Measurements from ENCODE around the gene ITGB1BP1. TPM values are rescaled to one million over a fixed set of nuclear protein-coding genes. Genes with fewer than 3 reads are reported as not detected.

The ITGB1BP1 gene
- total RNA-seq, 2 experiments from 2014 or later, result 54.0 to 102 TPM

DNA sequence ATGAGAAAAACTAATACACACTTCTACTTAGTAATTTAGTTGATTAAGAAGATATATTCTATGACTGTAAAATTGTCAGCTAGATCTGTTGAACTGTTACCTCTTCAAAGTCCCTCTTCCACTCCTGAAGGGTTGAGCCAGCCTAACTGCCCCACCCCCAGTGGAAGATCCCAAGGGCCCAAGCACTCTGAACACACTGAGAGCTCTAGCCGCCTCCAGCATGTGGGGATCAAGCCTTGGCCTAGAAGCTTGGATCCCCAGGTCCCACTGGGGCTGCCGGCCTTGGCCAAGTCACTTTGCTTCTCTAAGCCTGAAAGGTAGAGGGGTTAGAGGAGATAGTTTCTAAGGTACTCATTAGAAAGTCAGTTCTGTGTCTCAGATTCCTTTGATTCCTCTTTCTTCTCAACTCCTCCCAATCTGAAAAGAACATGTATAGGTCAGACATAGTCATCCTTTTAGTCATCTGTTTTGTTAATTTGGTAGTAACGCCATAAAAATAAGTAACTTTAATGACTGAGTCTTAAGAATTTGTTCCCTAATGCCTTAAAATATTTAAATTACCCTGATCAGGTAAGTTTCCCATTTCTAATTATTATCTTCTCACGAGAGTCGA lies 5.7 kb upstream of the ITGB1BP1 start:
- TF ChIP-seq CTCF (conservative IDR thresholded peaks at IDR 0.05; ENCODE audit: low read length) (no peak), EZH2phosphoT487 (IDR thresholded peaks at IDR 0.05; ENCODE audit: borderline replicate concordance, low read depth, low read length) (no peak)
- peaks cover 30% of the 10 kb centered on the region; the same call in 1 of the 2 replicates for H3K79me2 ChIP-seq (ENCODE audit: insufficient read depth, low read depth, low read length)
- no TSS peak for BruUV-seq (replicated peaks)
- CTCF ChIA-PET (ENCODE audit: unreplicated experiment), result no interaction called here
- no peak overlapping the region for H2AFZ ChIP-seq (ENCODE audit: low read length)
- POLR2A ChIA-PET, result interaction anchor here (0.6 kb wide), 3 partner anchors 121 to 1627 kb away, joined by 4 to 6 read pairs (median 4); no protein-coding TSS in a partner anchor
- H3K9me3 ChIP-seq (ENCODE audit: low read length), result no peaks in the 10 kb centered on the region
- no peaks in the 10 kb centered on the region for H3K9me2 ChIP-seq (ENCODE audit: insufficient read depth, low read length)
- no peak for DNase-seq (ENCODE audit: low spot score)
- H3K4me3 ChIP-seq (ENCODE audit: low read depth, low read length, poor library complexity, severe bottlenecking), result no peak overlapping the region
- no peak overlapping the region for H3K4me2 ChIP-seq (ENCODE audit: low read length)
- H4K20me1 ChIP-seq (ENCODE audit: insufficient read depth, low read length), result no peaks in the 10 kb centered on the region; the same call in 1 of the 2 replicates
- H3K27ac ChIP-seq (ENCODE audit: low read depth, low read length, poor library complexity, severe bottlenecking), result no peak overlapping the region
- intact Hi-C loops (cut with micrococcal nuclease; ENCODE audit: unreplicated experiment), result no loop called here
- H3K4me1 ChIP-seq (ENCODE audit: insufficient read depth, low read length, poor library complexity, severe bottlenecking), result peaks cover 17% of the 10 kb centered on the region
- H3K36me3 ChIP-seq (ENCODE audit: insufficient read depth, low read length), result peaks cover 74% of the 10 kb centered on the region

DNA sequence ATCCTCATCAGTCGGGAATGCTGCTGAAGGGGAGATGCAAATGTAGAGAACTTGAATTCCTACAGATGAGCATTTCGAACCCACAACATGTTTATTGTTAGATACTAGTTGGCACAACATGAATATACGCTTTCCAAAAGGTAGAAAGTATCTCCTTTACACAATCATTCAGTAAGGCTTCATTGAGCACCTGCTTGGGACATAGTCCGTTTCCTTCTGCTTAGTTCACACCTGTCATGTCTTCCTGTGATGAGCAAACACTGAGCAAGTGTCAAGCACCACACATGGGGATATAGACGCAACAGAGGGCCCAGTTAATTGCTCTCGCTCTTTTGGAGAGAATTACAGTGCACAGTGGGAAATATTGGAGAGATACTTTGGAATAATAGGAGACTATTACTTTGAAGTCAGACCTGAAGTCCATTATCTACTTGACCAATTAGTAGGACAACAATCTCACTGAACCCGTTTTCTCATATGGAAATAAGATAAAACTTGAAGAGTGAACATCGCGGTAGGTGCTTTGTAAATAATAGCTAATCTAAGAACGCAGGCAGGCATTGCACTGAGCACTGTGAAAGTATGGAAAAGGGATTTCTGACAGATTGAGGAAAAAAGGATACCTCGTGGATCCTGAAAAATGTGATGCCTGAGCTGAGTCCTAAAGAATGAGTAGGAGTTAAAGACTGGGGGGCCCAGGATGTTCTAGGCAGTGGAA lies 1.3 kb upstream of the ITGB1BP1 start:
- intact Hi-C loops (cut with micrococcal nuclease; ENCODE audit: unreplicated experiment), result loop anchor here (5.0 kb wide), 2 partner anchors 282 to 418 kb away; partner anchors contain the start of gene TAF1B
- H2AFZ ChIP-seq (ENCODE audit: low read length), result peak overlapping the region; percentile 53; the same call in 1 of the 2 replicates
- peaks cover 25% of the 10 kb centered on the region for H3K4me1 ChIP-seq (ENCODE audit: insufficient read depth, low read length, poor library complexity, severe bottlenecking)
- peaks cover 34% of the 10 kb centered on the region for H3K36me3 ChIP-seq (ENCODE audit: insufficient read depth, low read length)
- peak; percentile 66 for DNase-seq (ENCODE audit: low spot score)
- peaks cover 4% of the 10 kb centered on the region; the same call in 1 of the 2 replicates for H4K20me1 ChIP-seq (ENCODE audit: insufficient read depth, low read length)
- no peaks in the 10 kb centered on the region for H3K9me3 ChIP-seq (ENCODE audit: low read length)
- peak overlapping the region; percentile 95 for H3K4me2 ChIP-seq (ENCODE audit: low read length)
- no peaks in the 10 kb centered on the region for H3K9me2 ChIP-seq (ENCODE audit: insufficient read depth, low read length)
- no TSS peak for BruUV-seq (replicated peaks)
- peaks cover 65% of the 10 kb centered on the region for H3K79me2 ChIP-seq (ENCODE audit: insufficient read depth, low read depth, low read length)
- TF ChIP-seq CTCF (conservative IDR thresholded peaks at IDR 0.05; ENCODE audit: low read length), result no peak
- no peak for TF ChIP-seq EZH2phosphoT487 (IDR thresholded peaks at IDR 0.05; ENCODE audit: borderline replicate concordance, low read depth, low read length)
- H3K4me3 ChIP-seq (ENCODE audit: low read depth, low read length, poor library complexity, severe bottlenecking), result peak overlapping the region; percentile 76
- CTCF ChIA-PET (ENCODE audit: unreplicated experiment), result interaction anchor here (0.6 kb wide), 1 partner anchor 796 kb away, joined by 3 read pairs; no protein-coding TSS in a partner anchor
- POLR2A ChIA-PET, result interaction anchor here (0.6 to 1.2 kb wide), 4 partner anchors 14 to 126 kb away, joined by 3 to 4 read pairs (median 4); no protein-coding TSS in a partner anchor
- peak overlapping the region; percentile 74 for H3K27ac ChIP-seq (ENCODE audit: low read depth, low read length, poor library complexity, severe bottlenecking)

Data from OCI-LY7 (cell line).